ENCODE measurements around the gene GALNT17.
"Not testable (repeated sequence)": the region's sequence is repeated elsewhere in the genome, so short reads cannot be mapped to it uniquely, and the experiment has no call there.

GALNT17 gene

GRCh38 chr7:71695186-71695585 is 563.2 kb downstream of the GALNT17 start:
- no peak for DNase-seq (ENCODE audit: low spot score)

- no peak for DNase-seq (ENCODE audit: low spot score)
Observed at GRCh38 chr7:71696511-71696910, 564.6 kb downstream of the GALNT17 start.

GRCh38 chr7:71697400-71697799 is 565.5 kb downstream of the GALNT17 start:
- no peak for DNase-seq (ENCODE audit: low spot score)

DNA sequence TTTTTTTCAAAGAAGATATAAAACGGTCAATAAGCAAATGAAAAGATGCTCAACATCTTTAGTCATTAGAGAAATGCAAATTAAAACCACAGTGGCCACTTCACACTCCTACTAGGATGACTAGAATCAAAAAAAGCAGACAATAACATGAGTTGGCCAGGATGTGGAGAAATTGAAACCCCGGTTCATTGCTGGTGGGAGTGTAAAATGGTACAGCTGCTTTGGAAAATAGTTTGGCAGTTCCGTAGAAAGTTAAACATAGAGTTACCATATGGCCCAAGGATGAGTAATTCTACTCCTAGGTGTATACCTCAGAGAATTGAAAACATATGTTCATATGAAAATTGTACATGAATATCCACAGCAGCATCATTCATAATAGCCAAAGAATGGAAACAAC is 573.3 kb downstream of the GALNT17 start:
- DNase-seq (ENCODE audit: low spot score): no peak

DNA sequence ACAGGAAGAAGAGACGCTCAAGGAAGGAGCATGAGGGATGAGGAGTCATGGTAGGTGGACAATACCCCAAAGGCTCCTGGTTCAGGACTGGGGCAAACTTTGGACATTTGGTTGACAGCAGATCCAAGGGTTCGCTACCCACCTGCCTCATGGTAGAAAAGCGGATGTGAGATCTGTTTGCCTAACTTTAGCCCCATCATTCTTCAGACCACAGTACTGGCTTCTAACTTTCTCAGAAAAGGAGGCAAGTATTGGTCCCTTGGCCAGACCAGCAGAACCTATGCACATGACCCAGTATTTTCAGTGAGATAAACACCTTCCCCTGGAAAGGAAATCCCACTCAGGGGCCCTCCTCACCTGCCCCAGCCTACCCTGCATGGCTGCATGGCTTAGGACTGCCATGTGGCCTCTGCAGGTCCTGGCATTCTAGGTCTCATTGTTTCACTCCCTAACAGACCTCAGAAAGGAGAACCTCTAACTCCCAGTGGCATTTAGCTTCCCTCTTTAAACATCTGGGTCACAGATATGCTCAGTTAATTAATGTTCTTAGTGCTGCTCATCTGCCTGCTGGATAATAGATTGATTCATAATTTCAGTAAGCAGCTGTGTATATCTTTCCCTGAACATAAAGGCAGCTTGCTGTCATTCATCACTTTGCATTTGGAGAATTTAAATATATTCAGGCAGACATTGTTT is 574.1 kb downstream of the GALNT17 start:
- no peak for DNase-seq (ENCODE audit: low spot score)

GRCh38 chr7:71706597-71706975 is 574.6 kb downstream of the GALNT17 start:
- no peak for DNase-seq (ENCODE audit: low spot score)

GRCh38 chr7:71707041-71707440 is 575.1 kb downstream of the GALNT17 start:
- DNase-seq (ENCODE audit: low spot score): no peak

- DNase-seq (ENCODE audit: low spot score): no peak
Observed at GRCh38 chr7:71708710-71709109, 576.8 kb downstream of the GALNT17 start.

DNA sequence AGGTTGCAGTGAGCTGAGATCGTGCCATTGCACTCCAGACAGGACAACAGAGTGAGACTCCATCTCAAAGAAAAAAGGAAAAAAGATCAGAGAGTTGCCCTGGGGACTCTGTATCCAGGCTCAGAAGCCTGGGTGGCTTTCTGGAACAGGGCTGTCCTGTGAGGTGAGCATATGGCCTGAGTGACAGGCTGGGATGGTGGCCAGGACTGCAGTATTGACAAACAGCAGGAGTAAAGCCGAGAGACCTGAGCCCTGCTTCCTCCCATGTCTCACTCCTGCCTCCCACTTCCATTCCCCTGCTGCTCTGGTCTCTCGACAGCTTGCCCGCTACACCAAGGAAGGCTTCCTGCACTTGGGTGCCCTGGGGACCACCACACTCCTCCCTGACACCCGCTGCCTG is 578.5 kb downstream of the GALNT17 start:
- no peak for DNase-seq (ENCODE audit: low spot score)

- DNase-seq (ENCODE audit: low spot score): no peak
Observed at GRCh38 chr7:71712653-71713180, 580.8 kb downstream of the GALNT17 start.

- no peak for DNase-seq (ENCODE audit: low spot score)
Observed at GRCh38 chr7:71716690-71717089, 584.7 kb downstream of the GALNT17 start.

GRCh38 chr7:71718563-71718962 is 586.6 kb downstream of the GALNT17 start:
- DNase-seq (ENCODE audit: low spot score): no peak

GRCh38 chr7:71721742-71722141 is 589.8 kb downstream of the GALNT17 start:
- no peak for DNase-seq (ENCODE audit: low spot score)

GRCh38 chr7:71723859-71724258 is 591.9 kb downstream of the GALNT17 start:
- DNase-seq (ENCODE audit: low spot score): no peak

- no peak for DNase-seq (ENCODE audit: low spot score)
Observed at GRCh38 chr7:71727347-71727746, 595.4 kb downstream of the GALNT17 start.

- no peak for DNase-seq (ENCODE audit: low spot score)
Observed at GRCh38 chr7:71731740-71732139, 599.8 kb downstream of the GALNT17 start.

- peak; percentile 90 for DNase-seq (ENCODE audit: low spot score)
Observed at GRCh38 chr7:71733107-71733870, 601.3 kb downstream of the GALNT17 start.

GRCh38 chr7:71735961-71736556 is 604.1 kb downstream of the GALNT17 start:
- peak; percentile 79 for DNase-seq (ENCODE audit: low spot score)

- not testable (repeated sequence) for DNase-seq (ENCODE audit: low spot score)
Observed at GRCh38 chr7:71737931-71738540, 606.1 kb downstream of the GALNT17 start.

GRCh38 chr7:71739520-71740173 is 607.7 kb downstream of the GALNT17 start:
- no peak for DNase-seq (ENCODE audit: low spot score)

- no peak for DNase-seq (ENCODE audit: low spot score)
Observed at GRCh38 chr7:71740174-71740560, 608.2 kb downstream of the GALNT17 start.

DNA sequence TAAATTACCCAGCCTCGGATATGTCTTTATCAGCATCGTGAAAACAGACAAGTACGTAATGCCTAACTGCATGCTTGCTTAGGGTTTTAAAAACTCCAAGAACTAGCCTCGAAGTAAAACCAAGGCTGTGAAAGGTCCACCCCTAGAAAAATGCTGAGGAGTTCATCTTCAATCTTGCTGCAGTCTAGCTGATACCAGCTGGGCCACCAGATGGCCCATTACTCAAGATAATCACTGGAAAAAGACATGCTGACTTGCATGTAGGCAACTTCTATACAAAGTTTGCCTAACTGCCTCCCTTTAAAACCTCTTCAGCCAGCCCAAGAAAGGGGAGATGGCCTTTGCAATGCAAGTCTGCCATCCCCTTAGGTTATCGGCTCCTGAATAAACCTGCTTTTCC is 614.1 kb downstream of the GALNT17 start:
- DNase-seq (ENCODE audit: low spot score): no peak

Measured in GM03348 (cell line).